Stimulated activated CD4-positive, alpha-beta T cell treated with anti-CD3 and anti-CD28 coated beads, Interleukin-4, amount 100 ng/mL, for 48 hours (primary cell): Measurements from ENCODE around the gene KNOP1.

ENCODE experiments used
- DNase-seq, 2 donors: peaks; one replicate each; pipeline ENCODE4 v3.0.0-alpha.2; 2020; ENCODE audit warnings: low read depth in 2 of 2

The KNOP1 gene

DNA sequence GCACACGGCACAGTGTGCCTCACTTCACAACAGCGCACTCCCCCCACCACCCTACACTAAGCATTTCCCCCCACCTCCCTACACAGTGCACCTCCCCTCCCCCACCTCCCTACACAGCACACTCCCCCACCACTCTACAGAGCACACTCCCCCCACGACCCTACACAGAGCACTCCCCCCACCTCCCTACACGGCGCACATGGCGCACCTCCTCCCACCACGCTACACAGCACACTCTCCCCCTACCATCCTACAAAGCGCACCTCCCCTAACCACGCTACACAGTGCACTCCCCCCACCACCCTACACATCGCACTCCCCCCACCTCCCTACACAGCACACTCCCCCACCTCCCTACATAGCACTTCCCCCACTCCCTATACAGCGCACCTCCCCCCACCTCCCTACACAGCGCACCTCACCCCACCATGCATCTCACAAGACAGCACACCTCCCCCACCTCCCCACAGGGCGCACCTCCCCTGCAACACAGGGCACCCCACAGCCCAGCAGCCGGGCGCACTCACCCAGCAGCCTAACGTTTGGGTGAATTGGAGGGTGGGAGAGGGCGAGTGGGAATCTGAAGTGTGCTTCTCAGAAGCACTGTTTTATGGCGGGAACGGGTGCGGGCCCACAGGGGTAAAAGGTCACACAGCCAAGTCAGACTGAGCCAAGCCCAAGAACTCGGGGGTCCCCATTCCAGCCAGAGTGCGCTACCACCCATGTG lies 10.3 kb downstream of the KNOP1 start:
- DNase-seq: no peak

DNA sequence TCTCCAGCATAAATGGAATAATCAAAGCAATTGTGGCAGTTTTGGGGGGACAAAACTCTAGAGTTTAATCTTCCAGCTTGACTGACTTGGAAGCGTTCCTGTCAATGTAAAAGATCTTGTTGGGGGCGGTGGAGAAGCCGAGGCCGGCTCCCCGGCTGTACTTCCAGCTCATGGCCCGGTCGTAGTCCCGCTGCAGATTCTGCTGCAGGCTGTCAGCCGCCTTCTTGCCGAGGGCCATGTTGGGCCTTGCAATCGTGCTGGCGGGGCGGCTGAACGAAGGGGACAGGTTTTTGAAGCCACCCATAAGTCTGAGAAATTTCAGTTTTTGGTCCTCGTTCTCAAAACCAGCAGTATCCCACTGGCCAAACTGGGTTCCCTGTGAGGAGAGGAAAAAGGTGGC lies 11.2 kb downstream of the KNOP1 start:
- DNase-seq: no peak

DNA sequence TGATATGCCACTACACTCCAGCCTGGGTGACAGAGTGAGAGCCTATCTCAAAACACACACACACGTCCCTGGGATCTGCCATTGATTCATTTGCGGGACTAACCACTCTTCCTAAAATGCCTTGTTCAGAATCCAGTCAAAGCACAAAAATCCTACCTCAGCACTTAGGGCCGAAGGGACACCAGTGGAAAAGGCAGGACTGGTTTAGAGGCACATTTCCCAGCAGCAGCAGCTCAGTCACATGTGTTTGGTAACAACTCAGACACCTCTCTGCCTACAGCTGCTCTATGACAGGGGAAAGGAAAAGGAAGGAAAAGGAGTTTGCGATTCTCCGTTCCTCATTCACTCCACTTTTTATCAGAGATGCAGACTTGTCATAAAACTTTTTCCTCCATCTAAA lies 12.2 kb downstream of the KNOP1 start:
- no peak for DNase-seq

GRCh38 chr16:19705146-19705501 lies 12.9 kb downstream of the KNOP1 start:
- DNase-seq: no peak

DNA sequence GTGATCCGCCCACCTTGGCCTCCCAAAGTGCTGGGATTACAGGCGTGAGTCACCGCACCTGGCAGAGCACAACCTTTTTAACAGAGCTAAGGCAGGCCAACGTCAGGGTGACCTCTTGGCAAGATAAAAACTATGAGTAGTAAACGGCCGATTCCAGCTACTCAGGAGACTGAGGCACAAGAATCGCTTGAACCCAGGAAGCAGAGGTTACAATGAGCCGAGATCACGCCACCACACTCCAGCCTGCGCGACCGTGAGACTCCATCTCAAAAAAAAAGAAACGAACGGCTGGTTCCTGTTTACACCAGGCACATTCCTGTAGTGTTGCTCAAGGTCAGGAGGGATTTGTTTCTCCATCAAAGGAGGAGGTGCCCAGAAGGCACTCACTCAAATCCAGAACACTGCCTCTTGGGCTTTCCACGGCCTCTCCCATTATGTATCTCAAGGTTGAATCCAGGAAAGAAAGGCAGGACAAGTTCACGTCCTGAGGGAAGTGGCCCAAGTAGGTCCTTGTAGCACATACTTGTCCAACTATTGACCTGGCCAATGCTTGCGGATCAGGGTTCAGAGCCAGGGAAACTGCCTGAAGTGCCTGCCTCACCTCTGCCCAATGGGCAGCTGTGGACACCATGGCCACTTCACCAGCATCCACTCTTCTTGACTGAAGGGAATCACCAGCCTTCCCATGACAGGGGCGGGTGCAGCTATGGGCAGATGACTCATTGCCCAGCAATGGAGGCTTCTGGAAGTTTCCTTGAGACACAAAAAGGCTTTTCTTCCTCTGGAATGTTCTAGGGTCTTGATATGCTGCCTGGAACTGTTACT lies 13.5 kb downstream of the KNOP1 start:
- no peak for DNase-seq

- no peak for DNase-seq
Observed at GRCh38 chr16:19703172-19703889, 14.7 kb downstream of the KNOP1 start.

- DNase-seq: no peak
Observed at GRCh38 chr16:19701091-19701490, 16.9 kb downstream of the KNOP1 start.

- DNase-seq: no peak
Observed at GRCh38 chr16:19700319-19700781, 17.7 kb downstream of the KNOP1 start.

DNA sequence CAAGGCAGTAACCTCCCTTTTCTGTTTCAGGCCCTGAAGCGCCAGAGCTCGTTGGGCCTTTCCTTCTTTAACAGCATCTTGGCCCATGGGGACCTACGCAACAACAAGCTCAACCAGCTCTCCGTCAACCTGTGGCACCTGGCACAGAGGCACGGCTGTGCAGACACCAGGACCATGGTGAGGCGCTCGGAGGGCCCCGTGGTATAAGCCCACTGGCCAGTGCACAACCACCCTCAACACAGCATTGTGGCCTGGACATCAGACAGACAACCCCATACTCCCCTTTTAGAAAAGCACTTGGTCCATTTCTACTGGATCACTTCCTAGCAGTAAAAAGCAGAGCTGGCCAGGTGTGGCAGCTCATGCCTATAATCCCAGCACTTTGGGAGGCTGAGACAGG lies 18.6 kb downstream of the KNOP1 start:
- no peak for DNase-seq

GRCh38 chr16:19698480-19699465 lies 19.3 kb downstream of the KNOP1 start:
- DNase-seq: peak in 1 of 2 donors; percentile 11

- no peak for DNase-seq
Observed at GRCh38 chr16:19697756-19698318, 20.2 kb downstream of the KNOP1 start.

- DNase-seq: no peak
Observed at GRCh38 chr16:19696961-19697360, 21.1 kb downstream of the KNOP1 start.

DNA sequence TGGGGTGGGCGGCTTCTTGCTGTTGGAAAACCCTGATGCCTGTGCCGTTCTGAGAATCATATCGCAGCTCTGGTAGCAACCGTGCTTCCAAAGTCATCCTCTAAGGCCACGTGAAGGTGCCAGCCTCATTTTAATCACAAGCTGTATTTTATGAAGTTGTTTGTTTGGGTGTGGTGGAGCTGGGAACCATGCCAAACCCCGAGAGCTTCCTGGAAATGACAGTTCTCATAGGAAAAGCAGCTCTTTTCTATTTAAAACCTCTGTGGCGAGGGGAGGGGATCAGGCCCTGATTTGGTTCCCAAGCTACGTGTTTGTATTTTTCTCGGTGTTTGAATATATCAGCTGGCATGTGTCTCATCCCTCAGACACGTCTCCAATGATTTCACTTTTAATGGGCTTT lies 21.7 kb downstream of the KNOP1 start:
- DNase-seq: no peak

DNA sequence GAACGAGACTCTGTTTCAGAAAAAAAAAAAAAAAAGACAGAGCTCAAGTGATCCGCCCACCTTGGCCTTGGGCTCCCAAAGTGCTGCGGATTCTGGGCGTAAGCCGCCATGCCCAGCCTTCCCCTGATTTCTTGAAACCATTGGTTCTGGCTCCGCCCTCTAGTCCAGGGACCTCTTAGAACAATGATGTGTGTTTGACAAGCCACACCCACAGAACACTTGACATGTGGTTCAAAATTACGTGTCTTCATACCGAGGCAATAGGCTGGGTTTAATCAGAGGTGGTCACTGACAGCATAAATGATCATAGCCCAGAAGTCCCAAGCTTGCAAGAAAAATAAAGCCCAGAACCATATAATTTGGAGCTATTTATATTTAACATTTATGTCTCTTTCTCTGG lies 23.0 kb downstream of the KNOP1 start:
- DNase-seq: no peak

DNA sequence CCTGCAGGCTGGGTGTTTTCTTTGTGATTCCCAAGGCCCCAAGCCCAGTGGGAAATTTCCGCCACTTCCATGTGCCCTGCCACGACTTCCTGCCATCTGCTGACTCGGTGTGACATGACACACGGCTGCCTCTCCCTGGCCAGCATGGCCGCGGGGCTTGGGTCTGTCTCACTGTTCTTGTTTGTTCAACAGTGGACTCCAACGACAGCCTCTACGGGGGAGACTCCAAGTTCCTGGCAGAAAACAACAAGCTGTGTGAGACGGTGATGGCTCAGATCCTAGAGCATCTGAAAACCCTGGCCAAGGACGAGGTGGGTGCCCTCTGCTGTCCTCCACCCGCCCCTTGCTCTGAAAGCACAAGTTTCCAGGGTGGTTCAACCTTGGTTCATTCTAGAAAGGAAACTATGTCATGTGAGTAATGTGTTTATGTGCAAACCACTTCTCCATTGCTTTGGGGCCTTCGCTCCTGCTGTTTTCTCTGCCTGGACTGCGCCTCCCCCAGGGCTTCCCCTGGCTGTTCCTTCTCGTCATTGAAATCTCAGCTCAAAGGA lies 26.8 kb downstream of the KNOP1 start:
- DNase-seq: no peak

GRCh38 chr16:19690196-19690595 lies 27.8 kb downstream of the KNOP1 start:
- DNase-seq: no peak

DNA sequence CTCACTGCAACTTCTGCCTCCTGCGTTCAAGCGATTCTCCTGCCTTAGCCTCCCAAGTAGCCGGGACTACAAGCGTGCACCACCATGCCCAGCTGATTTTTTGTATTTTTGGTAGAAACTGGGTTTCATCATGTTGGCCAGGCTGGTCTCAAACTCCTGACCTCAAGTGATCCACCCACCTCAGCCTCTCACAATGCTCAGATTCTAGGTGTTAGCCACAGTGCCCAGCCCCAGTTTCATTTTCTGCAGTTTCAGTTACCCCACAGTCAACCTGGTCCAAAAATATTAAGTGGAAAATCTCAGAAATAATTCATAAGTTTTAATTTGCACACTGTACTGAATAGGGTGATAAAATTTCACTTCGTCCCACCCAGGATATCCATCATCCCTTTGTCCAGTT lies 28.7 kb downstream of the KNOP1 start:
- no peak for DNase-seq

- DNase-seq: no peak
Observed at GRCh38 chr16:19688396-19689024, 29.5 kb downstream of the KNOP1 start.

- no peak for DNase-seq
Observed at GRCh38 chr16:19687279-19687678, 30.7 kb downstream of the KNOP1 start.

DNA sequence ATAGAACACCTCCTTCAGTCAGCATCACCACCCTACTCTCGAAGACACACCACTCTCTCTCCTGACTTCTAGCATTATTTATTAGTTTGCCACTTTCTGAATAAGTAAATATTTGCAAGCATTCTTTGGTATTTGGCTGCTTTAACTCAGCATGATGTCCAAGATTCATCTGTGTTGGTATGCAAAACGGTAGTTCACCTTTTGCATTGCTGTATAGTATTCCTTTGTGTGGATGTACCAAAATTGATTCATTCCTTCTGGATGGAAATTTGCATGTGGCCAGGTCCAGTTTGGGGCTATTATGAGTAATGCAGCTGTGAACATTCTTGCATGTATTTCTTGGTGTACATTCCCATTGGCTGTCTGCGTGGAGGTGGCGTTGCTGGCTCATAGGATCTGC lies 32.9 kb downstream of the KNOP1 start:
- no peak for DNase-seq
